HG02798 (cell line): ENCODE measurements around the gene MS4A4E.
"Not testable (repeated sequence)": the region's sequence is repeated elsewhere in the genome, so short reads cannot be mapped to it uniquely, and the experiment has no call there.

Experiments
- ATAC-seq: cut with Tn5 transposase; IDR thresholded peaks from one replicate; pipeline ENCODE4 v1.9.1; 2021; ENCODE audit warnings: mild to moderate bottlenecking; ENCODE audit not compliant: unreplicated experiment, poor library complexity

Gene MS4A4E

GRCh38 chr11:60182541-60183330, 60.2 kb downstream of the MS4A4E start, which contains the start of gene MS4A6A:
MS4A6A (minus strand) TSS chr11:60183083; CDS start chr11:60181727, 1,356 bp downstream.
- no peak for ATAC-seq

GRCh38 chr11:60175860-60176275, 67.1 kb downstream of the MS4A4E start:
- ATAC-seq = peak; percentile 50

GRCh38 chr11:60172011-60172410, 70.9 kb downstream of the MS4A4E start:
- no peak for ATAC-seq

- ATAC-seq = no peak
Measured at GRCh38 chr11:60170566-60170965, 72.4 kb downstream of the MS4A4E start.

GRCh38 chr11:60169264-60169915, 73.5 kb downstream of the MS4A4E start:
- no peak for ATAC-seq

GRCh38 chr11:60168306-60168705, 74.6 kb downstream of the MS4A4E start:
- no peak for ATAC-seq

- ATAC-seq = no peak
Measured at GRCh38 chr11:60165951-60166350, 77.0 kb downstream of the MS4A4E start.

GRCh38 chr11:60165538-60165937, 77.4 kb downstream of the MS4A4E start:
- ATAC-seq = no peak

- no peak for ATAC-seq
Measured at GRCh38 chr11:60164550-60165075, 78.3 kb downstream of the MS4A4E start.

GRCh38 chr11:60161766-60162165, 81.2 kb downstream of the MS4A4E start:
- no peak for ATAC-seq

- no peak for ATAC-seq
Measured at GRCh38 chr11:60161107-60161506, 81.8 kb downstream of the MS4A4E start.

- ATAC-seq = no peak
Measured at GRCh38 chr11:60159868-60160267, 83.1 kb downstream of the MS4A4E start.

- ATAC-seq = no peak
Measured at GRCh38 chr11:60159284-60159683, 83.7 kb downstream of the MS4A4E start.

- no peak for ATAC-seq
Measured at GRCh38 chr11:60158636-60159035, 84.3 kb downstream of the MS4A4E start.

- ATAC-seq = no peak
Measured at GRCh38 chr11:60155931-60156330, 87.0 kb downstream of the MS4A4E start.

GRCh38 chr11:60152727-60153126, 90.2 kb downstream of the MS4A4E start:
- ATAC-seq = not testable (repeated sequence)

GRCh38 chr11:60150279-60150678, 92.7 kb downstream of the MS4A4E start:
- no peak for ATAC-seq
